Measurements from ENCODE around the gene PLA1A. TPM values are rescaled to one million over a fixed set of nuclear protein-coding genes. Genes with fewer than 3 reads are reported as not detected.
A peak's percentile ranks its signal among the peaks of the same experiment; 100 is the strongest.

PLA1A gene
- total RNA-seq, 1 donor from 2014 or later: 37.6 TPM

DNA sequence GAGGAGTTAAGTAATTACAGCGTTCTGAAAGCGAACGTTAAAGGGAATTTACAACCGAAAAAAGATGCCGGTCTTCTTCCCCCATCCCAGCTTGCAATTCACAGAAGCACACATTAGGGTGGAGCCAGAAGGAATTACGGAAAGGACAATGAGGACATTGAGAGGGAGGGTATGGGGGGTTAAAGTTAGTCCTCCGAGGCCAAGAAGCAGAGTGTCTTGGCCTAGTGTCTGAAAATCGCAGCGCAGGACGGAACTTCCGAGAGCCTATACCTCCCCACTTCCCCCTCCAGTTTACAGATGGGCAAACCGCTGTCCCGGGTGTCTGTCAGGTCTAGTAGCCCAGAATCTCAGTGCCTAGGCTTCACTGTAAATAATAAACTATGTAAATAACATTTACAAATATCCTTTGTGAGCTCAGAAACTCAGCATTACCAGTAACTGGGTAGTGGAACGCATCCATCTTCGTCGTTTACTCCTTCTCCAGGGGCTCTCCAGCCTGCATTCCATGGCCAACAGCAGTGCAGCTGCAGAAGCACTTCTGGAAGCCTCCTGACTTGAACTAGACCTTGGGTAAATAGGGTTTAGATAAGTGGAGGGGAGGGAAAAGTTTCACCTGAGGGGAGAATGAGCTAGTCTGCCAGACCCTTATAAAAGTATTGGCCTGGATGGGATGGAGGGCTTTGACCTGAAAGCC is 17.5 kb upstream of the PLA1A start:
- ATAC-seq (peak; percentile 58), DNase-seq (peak; percentile 71)
- Histone ChIP-seq H3K27me3 (no peaks in the 10 kb centered on the region), H3K4me1 (peaks cover 20% of the 10 kb centered on the region), H3K9me3 (no peaks in the 10 kb centered on the region), H3K36me3 (no peaks in the 10 kb centered on the region), H3K27ac (peak overlapping the region; percentile 98), H3K4me3 (peak overlapping the region; percentile 66)
- TF ChIP-seq, protein P1, sequence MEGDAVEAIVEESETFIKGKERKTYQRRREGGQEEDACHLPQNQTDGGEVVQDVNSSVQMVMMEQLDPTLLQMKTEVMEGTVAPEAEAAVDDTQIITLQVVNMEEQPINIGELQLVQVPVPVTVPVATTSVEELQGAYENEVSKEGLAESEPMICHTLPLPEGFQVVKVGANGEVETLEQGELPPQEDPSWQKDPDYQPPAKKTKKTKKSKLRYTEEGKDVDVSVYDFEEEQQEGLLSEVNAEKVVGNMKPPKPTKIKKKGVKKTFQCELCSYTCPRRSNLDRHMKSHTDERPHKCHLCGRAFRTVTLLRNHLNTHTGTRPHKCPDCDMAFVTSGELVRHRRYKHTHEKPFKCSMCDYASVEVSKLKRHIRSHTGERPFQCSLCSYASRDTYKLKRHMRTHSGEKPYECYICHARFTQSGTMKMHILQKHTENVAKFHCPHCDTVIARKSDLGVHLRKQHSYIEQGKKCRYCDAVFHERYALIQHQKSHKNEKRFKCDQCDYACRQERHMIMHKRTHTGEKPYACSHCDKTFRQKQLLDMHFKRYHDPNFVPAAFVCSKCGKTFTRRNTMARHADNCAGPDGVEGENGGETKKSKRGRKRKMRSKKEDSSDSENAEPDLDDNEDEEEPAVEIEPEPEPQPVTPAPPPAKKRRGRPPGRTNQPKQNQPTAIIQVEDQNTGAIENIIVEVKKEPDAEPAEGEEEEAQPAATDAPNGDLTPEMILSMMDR (IDR thresholded peaks at IDR 0.05): no peak
- intact Hi-C loops (cut with DNase I): no loop called here

DNA sequence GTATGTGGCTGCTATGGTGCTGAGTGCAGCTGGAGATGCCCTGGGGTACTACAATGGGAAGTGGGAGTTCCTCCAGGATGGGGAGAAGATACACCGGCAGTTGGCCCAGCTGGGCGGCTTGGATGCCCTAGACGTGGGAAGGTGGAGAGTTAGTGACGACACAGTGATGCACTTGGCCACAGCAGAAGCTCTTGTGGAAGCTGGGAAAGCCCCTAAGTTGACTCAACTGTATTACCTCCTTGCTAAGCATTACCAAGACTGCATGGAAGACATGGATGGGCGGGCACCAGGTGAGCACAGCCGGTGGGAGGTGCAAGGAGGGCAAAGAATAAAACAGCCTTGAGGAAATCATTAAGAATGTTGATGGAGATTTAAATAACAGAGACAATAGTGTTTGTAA is 15.5 kb upstream of the PLA1A start:
- TF ChIP-seq, protein P1 (IDR thresholded peaks at IDR 0.05): no peak
- no peaks in the 10 kb centered on the region for H3K27me3 ChIP-seq
- no peak overlapping the region for H3K4me3 ChIP-seq
- no peak overlapping the region for H3K27ac ChIP-seq
- peaks cover 3% of the 10 kb centered on the region for H3K36me3 ChIP-seq
- DNase-seq (no peak), ATAC-seq (no peak)
- no peaks in the 10 kb centered on the region for H3K9me3 ChIP-seq
- peaks cover 20% of the 10 kb centered on the region for H3K4me1 ChIP-seq
- intact Hi-C loops (cut with DNase I): no loop called here

DNA sequence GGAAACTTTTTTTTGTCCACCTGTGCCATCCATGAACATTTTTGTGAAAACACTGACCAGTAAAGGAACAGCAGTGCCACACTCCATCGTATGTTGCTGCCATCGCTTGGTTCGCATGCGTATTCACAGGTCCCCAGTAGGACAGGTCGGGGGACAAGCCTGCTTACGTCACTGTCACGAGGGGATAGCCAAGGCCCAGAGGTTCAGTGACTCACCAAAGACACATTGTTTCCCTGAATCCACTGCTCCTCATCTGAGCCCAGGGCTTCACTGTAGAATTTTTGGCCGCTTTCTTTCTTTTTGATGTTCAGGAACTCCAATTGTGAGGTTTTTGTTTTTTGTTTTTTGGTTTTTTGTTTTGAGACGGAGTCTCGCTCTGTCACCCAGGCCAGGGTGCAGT is 12.5 kb upstream of the PLA1A start:
- Histone ChIP-seq H3K4me1 (peaks cover 28% of the 10 kb centered on the region), H3K4me3 (no peak overlapping the region), H3K27me3 (no peaks in the 10 kb centered on the region), H3K36me3 (peaks cover 10% of the 10 kb centered on the region), H3K9me3 (no peaks in the 10 kb centered on the region), H3K27ac (no peak overlapping the region)
- ATAC-seq (no peak), DNase-seq (no peak)
- TF ChIP-seq, protein P1 (IDR thresholded peaks at IDR 0.05): no peak
- intact Hi-C loops (cut with DNase I): no loop called here

DNA sequence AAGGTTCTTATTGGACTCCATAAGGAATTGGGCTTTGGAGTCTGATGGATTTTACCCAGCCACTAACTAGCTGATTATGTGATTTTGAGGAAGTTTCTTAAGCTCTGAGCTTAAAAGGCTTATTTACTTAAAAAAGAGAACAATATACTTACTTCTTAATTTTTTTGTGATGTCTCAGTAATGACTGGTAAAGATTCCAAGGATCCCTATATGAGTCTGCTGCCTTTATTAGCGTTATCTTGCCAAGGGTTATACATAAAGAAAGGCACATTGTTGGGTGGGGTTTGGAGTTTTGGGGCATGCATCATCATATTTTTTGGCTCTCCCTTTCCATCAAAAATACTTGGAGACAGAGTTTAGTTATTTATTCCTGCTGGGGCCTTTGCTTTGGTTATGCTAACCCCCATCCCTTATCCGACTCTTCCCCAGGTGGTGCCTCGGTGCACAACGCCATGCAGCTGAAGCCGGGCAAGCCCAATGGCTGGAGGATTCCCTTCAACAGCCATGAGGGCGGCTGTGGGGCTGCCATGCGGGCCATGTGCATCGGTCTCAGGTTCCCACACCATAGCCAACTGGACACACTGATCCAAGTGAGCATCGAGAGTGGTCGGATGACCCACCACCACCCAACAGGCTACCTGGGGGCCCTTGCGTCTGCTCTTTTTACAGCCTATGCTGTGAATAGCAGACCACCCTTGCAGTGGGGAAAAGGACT is 11.7 kb upstream of the PLA1A start:
- no peak for DNase-seq
- H3K9me3 ChIP-seq: no peaks in the 10 kb centered on the region
- intact Hi-C loops (cut with DNase I): no loop called here
- H3K4me3 ChIP-seq: no peak overlapping the region
- peaks cover 22% of the 10 kb centered on the region for H3K4me1 ChIP-seq
- TF ChIP-seq, protein P1 (IDR thresholded peaks at IDR 0.05): no peak
- peaks cover 10% of the 10 kb centered on the region for H3K36me3 ChIP-seq
- no peaks in the 10 kb centered on the region for H3K27me3 ChIP-seq
- ATAC-seq: no peak
- no peak overlapping the region for H3K27ac ChIP-seq

DNA sequence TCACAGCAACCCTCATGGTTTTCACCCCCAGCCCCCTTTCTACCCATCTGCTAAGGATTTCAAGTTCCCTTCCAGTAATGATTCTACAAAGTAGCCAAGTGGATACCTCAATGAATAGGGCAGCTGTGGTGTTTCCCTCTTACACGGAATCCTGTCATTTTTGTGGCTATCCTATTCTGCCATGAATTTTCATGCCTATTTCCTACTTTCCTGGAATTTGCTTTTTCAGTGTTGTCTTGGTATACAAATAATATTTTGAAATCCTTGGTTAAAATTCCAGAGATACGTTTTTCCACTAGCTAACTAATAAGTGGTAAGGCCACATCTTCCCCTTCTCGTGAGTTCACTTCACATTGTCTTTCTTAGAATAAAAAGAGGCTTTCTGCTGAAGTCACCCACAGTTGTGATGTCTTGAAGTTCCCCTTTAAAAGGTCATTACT is 10.9 kb upstream of the PLA1A start:
- H3K27ac ChIP-seq: no peak overlapping the region
- TF ChIP-seq, protein P1 (IDR thresholded peaks at IDR 0.05): no peak
- H3K36me3 ChIP-seq: peaks cover 10% of the 10 kb centered on the region
- no peaks in the 10 kb centered on the region for H3K27me3 ChIP-seq
- no peaks in the 10 kb centered on the region for H3K9me3 ChIP-seq
- peaks cover 14% of the 10 kb centered on the region for H3K4me1 ChIP-seq
- no peak for DNase-seq
- H3K4me3 ChIP-seq: no peak overlapping the region
- no peak for ATAC-seq
- intact Hi-C loops (cut with DNase I): no loop called here

All from upper lobe of right lung (tissue), 1 donor.